GM10266 (cell line): ENCODE measurements around the gene KAT6B.

ENCODE experiments used
- DNase-seq: peaks from one replicate; pipeline ENCODE4 v3.0.0; 2012; ENCODE audit errors: extremely low spot score
- TF ChIP-seq, protein P1 (sequence below): IDR thresholded peaks from 2 replicates; pipeline ENCODE4 v1.5.1; 2012; ENCODE audit warnings: mild to moderate bottlenecking, low read depth; ENCODE audit not compliant: control insufficient read depth, insufficient read depth; ENCODE audit errors: missing control alignments

Gene KAT6B

GRCh38 chr10:74923556-74923955, 97.2 kb downstream of the KAT6B start:
- TF ChIP-seq, protein P1, sequence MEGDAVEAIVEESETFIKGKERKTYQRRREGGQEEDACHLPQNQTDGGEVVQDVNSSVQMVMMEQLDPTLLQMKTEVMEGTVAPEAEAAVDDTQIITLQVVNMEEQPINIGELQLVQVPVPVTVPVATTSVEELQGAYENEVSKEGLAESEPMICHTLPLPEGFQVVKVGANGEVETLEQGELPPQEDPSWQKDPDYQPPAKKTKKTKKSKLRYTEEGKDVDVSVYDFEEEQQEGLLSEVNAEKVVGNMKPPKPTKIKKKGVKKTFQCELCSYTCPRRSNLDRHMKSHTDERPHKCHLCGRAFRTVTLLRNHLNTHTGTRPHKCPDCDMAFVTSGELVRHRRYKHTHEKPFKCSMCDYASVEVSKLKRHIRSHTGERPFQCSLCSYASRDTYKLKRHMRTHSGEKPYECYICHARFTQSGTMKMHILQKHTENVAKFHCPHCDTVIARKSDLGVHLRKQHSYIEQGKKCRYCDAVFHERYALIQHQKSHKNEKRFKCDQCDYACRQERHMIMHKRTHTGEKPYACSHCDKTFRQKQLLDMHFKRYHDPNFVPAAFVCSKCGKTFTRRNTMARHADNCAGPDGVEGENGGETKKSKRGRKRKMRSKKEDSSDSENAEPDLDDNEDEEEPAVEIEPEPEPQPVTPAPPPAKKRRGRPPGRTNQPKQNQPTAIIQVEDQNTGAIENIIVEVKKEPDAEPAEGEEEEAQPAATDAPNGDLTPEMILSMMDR: no peak

DNA sequence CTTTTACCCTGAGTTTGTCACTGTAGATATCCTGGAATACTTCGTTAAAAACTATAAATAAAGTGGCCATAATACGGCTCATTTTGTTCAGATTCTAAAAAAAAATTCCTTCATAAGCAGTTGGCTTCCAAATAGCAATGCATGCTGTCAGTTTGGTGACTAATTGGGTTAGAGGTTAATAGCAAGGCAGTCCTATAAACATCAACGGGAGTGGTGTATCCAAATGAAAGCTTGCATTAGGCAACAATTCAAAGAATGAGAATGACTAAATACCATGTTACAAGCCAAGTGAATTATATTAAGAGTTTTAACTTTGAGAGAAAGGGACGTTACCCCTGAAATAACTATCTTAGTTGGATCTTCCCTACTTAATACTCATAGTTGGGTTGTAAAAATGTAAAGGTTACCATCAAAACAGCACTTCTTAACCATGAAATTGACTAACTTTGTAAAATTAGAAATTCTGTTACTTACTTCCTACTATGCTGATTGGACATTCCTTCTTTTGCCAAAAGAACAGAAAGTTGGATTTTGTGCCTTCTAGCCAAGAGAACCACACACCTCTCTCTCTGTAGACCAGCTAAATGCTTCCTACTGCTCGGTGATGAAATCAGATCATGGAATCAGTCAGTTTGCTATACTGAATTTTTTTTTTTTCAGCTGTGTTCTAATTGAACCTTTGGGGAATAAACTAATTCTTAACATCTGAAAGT, 98.0 kb downstream of the KAT6B start:
- DNase-seq: no peak
- TF ChIP-seq, protein P1: no peak

More at GRCh38 chr10:74923556-74923955, 97.2 kb downstream of the KAT6B start:
- no peak for DNase-seq

DNA sequence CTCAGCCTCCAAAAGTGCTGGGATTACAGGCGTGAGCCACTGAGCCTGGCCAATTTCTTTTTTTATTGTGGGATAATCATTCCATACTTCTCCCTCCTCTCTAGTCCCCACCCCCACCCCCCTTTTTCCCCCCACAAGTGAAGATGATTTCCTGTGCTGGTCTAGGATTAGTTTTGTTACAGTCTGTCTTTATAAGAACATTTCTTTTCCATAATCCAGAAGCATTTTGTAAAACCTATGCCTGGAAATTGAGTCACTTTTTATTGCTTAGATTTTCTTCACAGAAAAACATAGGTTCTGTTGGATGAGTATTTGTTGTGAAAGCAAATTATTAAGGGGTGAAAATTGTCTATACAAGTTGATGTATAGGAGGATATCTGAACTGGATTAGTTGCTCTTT, 98.9 kb downstream of the KAT6B start:
- no peak for DNase-seq
- TF ChIP-seq, protein P1: no peak

DNA sequence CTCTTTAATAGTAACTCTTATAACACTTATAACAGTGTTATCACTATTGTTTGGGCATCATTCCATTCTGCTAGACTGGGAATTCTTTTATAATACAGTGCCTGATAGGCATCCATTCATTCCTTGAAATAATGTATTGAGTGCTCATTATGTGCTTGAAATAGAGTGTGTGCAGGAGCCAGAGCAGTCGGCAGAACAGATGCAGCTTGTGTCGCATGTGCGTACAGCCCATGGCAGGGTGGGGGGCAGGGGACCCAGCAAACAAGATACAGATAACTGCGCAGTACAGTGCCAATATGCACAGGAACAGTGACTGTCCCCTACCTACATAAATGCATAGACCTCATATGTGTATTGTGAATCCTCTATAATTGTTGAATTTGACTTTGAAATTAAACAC, 99.3 kb downstream of the KAT6B start:
- TF ChIP-seq, protein P1: no peak
- no peak for DNase-seq

GRCh38 chr10:74926791-74927585, 100.6 kb downstream of the KAT6B start:
- DNase-seq: no peak
- TF ChIP-seq, protein P1: no peak

GRCh38 chr10:74927701-74928100, 101.3 kb downstream of the KAT6B start:
- TF ChIP-seq, protein P1: no peak
- no peak for DNase-seq

- TF ChIP-seq, protein P1: no peak
- no peak for DNase-seq
Measured at GRCh38 chr10:74928742-74929191, 102.4 kb downstream of the KAT6B start.
